Mammary epithelial cell (primary cell): ENCODE measurements around the gene APBB1.

ENCODE experiments used
- CTCF ChIP-seq, 2 donors: IDR thresholded peaks in 1 of 2; conservative IDR thresholded peaks in 1 of 2; 2 replicates each; pipeline ENCODE4 v1.5.1; 2011 to 2012; ENCODE audit warnings: inconsistent platforms in 2 of 2, low read length in 2 of 2, mild to moderate bottlenecking in 2 of 2, control low read depth in 1 of 2, low read depth in 1 of 2; ENCODE audit not compliant: insufficient read depth in 1 of 2; ENCODE audit errors: extremely low read depth in 1 of 2
- EZH2 ChIP-seq: IDR thresholded peaks from 2 replicates; pipeline ENCODE4 v1.6.1; 2012; ENCODE audit warnings: low read length, inconsistent platforms, borderline replicate concordance

- TF ChIP-seq CTCF (conservative IDR thresholded peaks at IDR 0.05 in 1 of 2, IDR thresholded peaks at IDR 0.05 in 1 of 2; ENCODE audit: extremely low read depth in 1 of 2, insufficient read depth in 1 of 2, low read depth in 1 of 2, low read length in 2 of 2): no peak
- no peak for TF ChIP-seq EZH2
Measured at GRCh38 chr11:6391537-6392134, 27.3 kb downstream of the APBB1 start.
